IMR-90 (cell line): Measurements from ENCODE around the gene WNT7B. TPM values are rescaled to one million over a fixed set of nuclear protein-coding genes. Genes with fewer than 3 reads are reported as not detected.
A peak's percentile ranks its signal among the peaks of the same experiment; 100 is the strongest.

Experiments
- ATAC-seq: fragments of 200-7000 bp; cut with Tn5 transposase; 2 replicates; pipeline ENCODE4 v1.9.1; 2020; ENCODE audit warnings: low read depth, mild to moderate bottlenecking, moderate library complexity
- BruUV-seq: library from RNA; stranded (reverse); fragments of 400-500 nt; replicated peaks from 2 replicates; lab custom pipeline; 2021; lab: Mats Ljungman, UMichigan
- CTCF ChIA-PET: fragments of 300-600 bp; formaldehyde crosslinking; extraction: SDS; loops from one replicate; lab custom pipeline; 2021; ENCODE audit warnings: antibody characterized with exemption; lab: Yijun Ruan, JAX
- POLR2A ChIA-PET: fragments of 300-600 bp; sonication (Branson Sonifier 250); formaldehyde crosslinking; loops from one replicate; lab custom pipeline; 2022; ENCODE audit warnings: antibody characterized with exemption; ENCODE audit not compliant: unreplicated experiment; lab: Charles Lee
- DNase-seq: peaks from one replicate; pipeline ENCODE4 v3.0.0; 2013
- H2AFZ ChIP-seq: replicated peaks from 2 replicates; pipeline ENCODE3; 2013; ENCODE audit warnings: low read length, mild to moderate bottlenecking; ENCODE audit not compliant: poor library complexity
- H2AK5ac ChIP-seq: 2 replicates; pipeline ENCODE4 v1.6.1; 2013; ENCODE audit warnings: low read depth, low read length, inconsistent platforms
- H2AK9ac ChIP-seq: replicated peaks from 2 replicates; pipeline ENCODE3; 2013; ENCODE audit warnings: mild to moderate bottlenecking, low read depth, low read length, moderate library complexity; ENCODE audit not compliant: poor library complexity
- H2BK120ac ChIP-seq: 2 replicates; pipeline ENCODE4 v1.6.1; 2013; ENCODE audit warnings: low read depth, low read length, inconsistent platforms
- H2BK15ac ChIP-seq: 3 replicates; pipeline ENCODE4 v1.6.1; 2013; ENCODE audit warnings: low read depth, low read length, inconsistent platforms
- H2BK20ac ChIP-seq: 2 replicates; pipeline ENCODE4 v1.6.1; 2013; ENCODE audit warnings: low read depth, mild to moderate bottlenecking, inconsistent platforms, low read length, moderate library complexity
- H2BK5ac ChIP-seq: 2 replicates; pipeline ENCODE4 v1.6.1; 2013; ENCODE audit warnings: mild to moderate bottlenecking, low read depth, low read length, inconsistent platforms; ENCODE audit not compliant: poor library complexity, severe bottlenecking
- H3K14ac ChIP-seq: replicated peaks from 2 replicates; pipeline ENCODE4 v1.6.1; 2013; ENCODE audit warnings: low read depth, low read length, inconsistent platforms
- H3K18ac ChIP-seq: 2 replicates; pipeline ENCODE4 v1.6.1; 2013; ENCODE audit warnings: low read depth, low read length, control low read depth
- H3K23ac ChIP-seq: 2 replicates; pipeline ENCODE4 v1.6.1; 2013; ENCODE audit warnings: low read depth, low read length, inconsistent platforms
- H3K27ac ChIP-seq: 2 replicates; pipeline ENCODE4 v1.5.1; 2013; ENCODE audit warnings: mild to moderate bottlenecking, control low read depth, low read length; ENCODE audit not compliant: insufficient read depth
- H3K27me3 ChIP-seq: 2 replicates; pipeline ENCODE4 v1.6.1; 2013; ENCODE audit warnings: low read length; ENCODE audit not compliant: control insufficient read depth, insufficient read depth
- H3K36me3 ChIP-seq: 2 replicates; pipeline ENCODE4 v1.6.1; 2013; ENCODE audit warnings: low read length, mixed read lengths; ENCODE audit not compliant: control insufficient read depth, insufficient read depth
- H3K4ac ChIP-seq: 2 replicates; pipeline ENCODE4 v1.6.1; 2013; ENCODE audit warnings: low read depth, low read length, inconsistent platforms
- H3K4me1 ChIP-seq: 2 replicates; pipeline ENCODE4 v1.6.1; 2013; ENCODE audit warnings: low read length, mixed read lengths; ENCODE audit not compliant: control insufficient read depth, insufficient read depth
- H3K4me2 ChIP-seq: 2 replicates; pipeline ENCODE4 v1.6.1; 2013; ENCODE audit warnings: low read depth, mild to moderate bottlenecking, control low read depth, low read length, moderate library complexity
- H3K4me3 ChIP-seq: 2 replicates; pipeline ENCODE4 v1.5.1; 2013; ENCODE audit warnings: low read depth, mild to moderate bottlenecking, control low read depth, low read length, moderate library complexity; ENCODE audit not compliant: insufficient read depth
- H3K56ac ChIP-seq: 2 replicates; pipeline ENCODE4 v1.6.1; 2013; ENCODE audit warnings: low read length, inconsistent platforms; ENCODE audit not compliant: insufficient read depth; ENCODE audit errors: extremely low read depth
- H3K79me1 ChIP-seq, 2 experiments: 2 replicates each; pipeline ENCODE4 v1.6.1; 2013; ENCODE audit warnings: low read length in 2 of 2, inconsistent platforms in 1 of 2, low read depth in 1 of 2
- H3K9ac ChIP-seq: 2 replicates; pipeline ENCODE4 v1.6.1; 2013; ENCODE audit warnings: low read depth, low read length, control low read depth
- H3K9me1 ChIP-seq: 2 replicates; pipeline ENCODE4 v1.6.1; 2013; ENCODE audit warnings: low read length, inconsistent platforms; ENCODE audit not compliant: insufficient read depth
- H3K9me3 ChIP-seq: 2 replicates; pipeline ENCODE4 v1.6.1; 2013; ENCODE audit warnings: low read length; ENCODE audit not compliant: control insufficient read depth, insufficient read depth
- H4K20me1 ChIP-seq: 2 replicates; pipeline ENCODE4 v1.6.1; 2013; ENCODE audit warnings: low read length, inconsistent platforms; ENCODE audit not compliant: insufficient read depth
- H4K5ac ChIP-seq: 2 replicates; pipeline ENCODE4 v1.6.1; 2013; ENCODE audit warnings: mild to moderate bottlenecking, low read depth, low read length, control low read depth
- H4K8ac ChIP-seq, 2 experiments: 2 replicates each; pipeline ENCODE4 v1.6.1; 2013; ENCODE audit warnings: low read depth in 2 of 2, low read length in 2 of 2, control low read depth in 1 of 2, inconsistent platforms in 1 of 2
- H4K91ac ChIP-seq: 2 replicates; pipeline ENCODE4 v1.6.1; 2013; ENCODE audit warnings: low read depth, low read length, inconsistent platforms; ENCODE audit not compliant: insufficient read depth
- BHLHE40 ChIP-seq: fragments of 150-350 bp; IDR thresholded peaks from 2 replicates; pipeline ENCODE4 v1.6.1; 2016; ENCODE audit warnings: mild to moderate bottlenecking, low read depth, low read length
- CHD1 ChIP-seq: IDR thresholded peaks from 2 replicates; pipeline ENCODE4 v1.6.1; 2012; ENCODE audit warnings: low read depth, low read length, improper control_type of control experiment
- MXI1 ChIP-seq: IDR thresholded peaks from 2 replicates; pipeline ENCODE4 v1.6.1; 2012; ENCODE audit warnings: low read depth, mild to moderate bottlenecking, low read length, moderate library complexity, borderline replicate concordance
- RCOR1 ChIP-seq: IDR thresholded peaks from 2 replicates; pipeline ENCODE4 v1.6.1; 2012; ENCODE audit warnings: mild to moderate bottlenecking, low read length, improper control_type of control experiment; ENCODE audit not compliant: insufficient replicate concordance
- WGBS, 2 experiments: methylation state at CpG; one replicate each; pipeline versions ENCODE4 v1.1.5 to v1.1.7; 2013; ENCODE audit warnings: missing lambda C conversion rate in 2 of 2; ENCODE audit not compliant: insufficient read length in 1 of 2; ENCODE audit errors: extremely low coverage in 2 of 2; 5-methylcytosine and 5-hydroxymethylcytosine counted together
- dilution Hi-C: fragments of 300-500 bp; cut with HindIII; formaldehyde crosslinking; loops from one replicate; pipeline ENCODE4 v1.14.3; 2018; ENCODE audit warnings: low sequenced_read_pairs; ENCODE audit not compliant: unreplicated experiment
- in situ Hi-C: fragments of 300-500 bp; cut with MboI; formaldehyde crosslinking; loops from 3 replicates; pipeline ENCODE4 v1.14.3; 2019; ENCODE audit warnings: low sequenced_read_pairs, inconsistent platforms, mixed read lengths
- intact Hi-C: fragments of 100-400 bp; cut with micrococcal nuclease; formaldehyde crosslinking; loops from 2 replicates; pipeline ENCODE4 v1.10.0; 2022
- polyA plus RNA-seq, 3 experiments: library from polyadenylated mRNA; depleted of rRNA; stranded (reverse); fragments of >200 nt; gene quantifications; 2 replicates each; pipeline ENCODE4 v1.2.3, GENCODE V29; 2012; ENCODE audit warnings: low replicate concordance in 1 of 3
- total RNA-seq: library from RNA; depleted of rRNA; stranded (reverse); fragments of >200 nt; gene quantifications from 2 replicates; pipeline ENCODE4 v1.2.3, GENCODE V29; 2012
- TF ChIP-seq, protein P1 (sequence below): fragments of 150-350 bp; IDR thresholded peaks from 2 replicates; pipeline ENCODE4 v1.6.1; 2017; ENCODE audit warnings: mild to moderate bottlenecking, antibody characterized with exemption, low read length, low read depth

WNT7B gene
- total and polyA plus RNA-seq, 2 of the 4 experiments (the other 2 are of a cell fraction): under 0.01 to 0.15 TPM

- no peak for TF ChIP-seq BHLHE40
Observed at GRCh38 chr22:46010951-46011626, 34.1 kb upstream of the WNT7B start (continued).

DNA sequence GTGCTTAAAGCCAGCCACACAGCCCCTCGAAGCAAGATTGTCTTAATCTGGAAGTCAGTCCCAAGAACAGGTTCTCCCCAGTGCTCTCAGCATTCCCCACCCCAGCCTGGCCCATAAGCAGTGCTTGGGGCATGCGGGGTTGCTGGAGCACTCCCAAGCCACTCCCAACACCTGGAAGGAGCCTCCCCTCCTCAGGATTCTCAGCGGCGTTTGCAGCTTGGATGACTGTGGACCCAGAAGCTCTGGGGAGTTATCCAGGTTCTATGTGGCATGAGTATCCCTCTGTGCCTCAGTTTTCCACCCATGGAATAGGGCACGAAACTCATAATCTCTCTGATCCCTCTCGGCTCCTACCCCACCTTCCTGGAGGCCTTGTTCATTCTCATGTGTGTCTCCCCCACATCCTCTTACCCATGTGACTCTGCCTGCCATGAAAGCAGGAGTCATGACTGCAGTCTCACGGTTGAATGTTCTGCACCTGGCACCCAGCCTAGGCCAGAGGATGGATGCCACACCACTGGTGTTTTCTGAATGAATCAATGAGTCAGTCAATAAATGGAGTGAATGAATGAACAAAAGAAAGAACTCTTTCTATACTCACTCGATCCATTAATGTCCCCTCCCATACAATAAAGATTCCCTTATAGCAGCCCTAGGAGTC, 33.4 kb upstream of the WNT7B start:
- no peak overlapping the region for H3K18ac ChIP-seq
- no peak overlapping the region for H3K23ac ChIP-seq
- in situ Hi-C loops: no loop called here
- no TSS peak for BruUV-seq
- H2BK5ac ChIP-seq: no peak overlapping the region
- H3K56ac ChIP-seq: no peak overlapping the region
- H3K9ac ChIP-seq: no peak overlapping the region
- DNase-seq (peak; percentile 55), ATAC-seq (no peak)
- intact Hi-C loops: no loop called here
- H3K4me3 ChIP-seq: no peak overlapping the region
- TF ChIP-seq CHD1 (no peak), RCOR1 (no peak), BHLHE40 (no peak), MXI1 (no peak)
- TF ChIP-seq, protein P1, sequence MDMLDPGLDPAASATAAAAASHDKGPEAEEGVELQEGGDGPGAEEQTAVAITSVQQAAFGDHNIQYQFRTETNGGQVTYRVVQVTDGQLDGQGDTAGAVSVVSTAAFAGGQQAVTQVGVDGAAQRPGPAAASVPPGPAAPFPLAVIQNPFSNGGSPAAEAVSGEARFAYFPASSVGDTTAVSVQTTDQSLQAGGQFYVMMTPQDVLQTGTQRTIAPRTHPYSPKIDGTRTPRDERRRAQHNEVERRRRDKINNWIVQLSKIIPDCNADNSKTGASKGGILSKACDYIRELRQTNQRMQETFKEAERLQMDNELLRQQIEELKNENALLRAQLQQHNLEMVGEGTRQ: peak; percentile 53
- ChIA-PET POLR2A (no interaction called here), CTCF (no interaction called here)
- H2BK20ac ChIP-seq: no peak overlapping the region
- H4K5ac ChIP-seq: no peak overlapping the region
- no peak overlapping the region for H3K4me2 ChIP-seq
- peak overlapping the region; percentile 35; the same call in 1 of the 2 replicates for H2AK5ac ChIP-seq
- H3K27ac ChIP-seq: no peak overlapping the region
- no peak overlapping the region for H4K91ac ChIP-seq
- H2AFZ ChIP-seq: no peak overlapping the region
- no peaks in the 10 kb centered on the region for H4K20me1 ChIP-seq
- H2BK120ac ChIP-seq: no peak overlapping the region
- H3K4me1 ChIP-seq: peaks cover 31% of the 10 kb centered on the region
- dilution Hi-C loops: no loop called here
- no peak overlapping the region for H2BK15ac ChIP-seq
- H3K79me1 ChIP-seq: peaks cover 7 to 20% of the 10 kb centered on the region in 2 experiments; a peak in 2 of 4 replicates
- H3K27me3 ChIP-seq: no peaks in the 10 kb centered on the region
- peaks cover 5% of the 10 kb centered on the region for H3K9me3 ChIP-seq
- no peaks in the 10 kb centered on the region for H3K36me3 ChIP-seq
- H2AK9ac ChIP-seq: no peak overlapping the region
- no peak overlapping the region for H4K8ac ChIP-seq
- WGBS, 2 experiments: 100% methylated on average over 1 of the region's 8 CpGs; no CpG with 5 or more reads in 1 of the 2 experiments
- H3K4ac ChIP-seq: no peak overlapping the region
- H3K9me1 ChIP-seq: no peaks in the 10 kb centered on the region
- no peak overlapping the region for H3K14ac ChIP-seq
